ENCODE data around the gene ZNF385A.

ZNF385A gene

DNA sequence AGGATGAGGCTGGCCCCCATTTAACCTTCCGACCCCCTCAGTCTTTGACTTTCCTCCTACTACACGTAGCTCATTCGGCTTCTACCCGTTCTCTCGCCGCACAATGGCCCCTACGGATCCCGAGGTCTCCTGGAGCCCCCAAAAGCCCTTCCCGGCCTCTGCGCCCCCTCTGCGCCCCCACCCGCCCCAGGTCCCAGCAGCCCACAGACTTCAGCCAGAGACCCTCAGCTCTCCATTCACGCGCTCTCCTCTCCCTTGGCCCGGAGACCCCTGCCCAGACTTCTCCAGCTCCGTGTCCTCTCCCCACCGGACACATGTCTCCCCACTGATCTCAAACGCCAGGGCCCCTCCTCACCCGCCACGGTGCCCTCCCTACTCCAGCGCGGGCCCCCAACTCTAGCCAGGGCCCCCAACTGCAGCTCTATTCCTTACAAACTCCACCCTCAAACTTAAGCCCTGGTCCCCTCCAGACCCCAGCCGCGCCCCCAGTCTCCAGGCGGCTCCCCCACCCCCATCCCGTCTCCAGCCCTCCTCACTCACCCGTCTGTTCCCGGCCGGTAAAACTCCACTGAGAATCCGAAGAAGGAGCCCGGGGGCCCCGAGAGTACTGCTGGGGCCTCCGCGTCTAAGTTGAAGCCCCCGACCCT is 34.0 kb upstream of the ZNF385A start:
- TF ChIP-seq, protein P1, sequence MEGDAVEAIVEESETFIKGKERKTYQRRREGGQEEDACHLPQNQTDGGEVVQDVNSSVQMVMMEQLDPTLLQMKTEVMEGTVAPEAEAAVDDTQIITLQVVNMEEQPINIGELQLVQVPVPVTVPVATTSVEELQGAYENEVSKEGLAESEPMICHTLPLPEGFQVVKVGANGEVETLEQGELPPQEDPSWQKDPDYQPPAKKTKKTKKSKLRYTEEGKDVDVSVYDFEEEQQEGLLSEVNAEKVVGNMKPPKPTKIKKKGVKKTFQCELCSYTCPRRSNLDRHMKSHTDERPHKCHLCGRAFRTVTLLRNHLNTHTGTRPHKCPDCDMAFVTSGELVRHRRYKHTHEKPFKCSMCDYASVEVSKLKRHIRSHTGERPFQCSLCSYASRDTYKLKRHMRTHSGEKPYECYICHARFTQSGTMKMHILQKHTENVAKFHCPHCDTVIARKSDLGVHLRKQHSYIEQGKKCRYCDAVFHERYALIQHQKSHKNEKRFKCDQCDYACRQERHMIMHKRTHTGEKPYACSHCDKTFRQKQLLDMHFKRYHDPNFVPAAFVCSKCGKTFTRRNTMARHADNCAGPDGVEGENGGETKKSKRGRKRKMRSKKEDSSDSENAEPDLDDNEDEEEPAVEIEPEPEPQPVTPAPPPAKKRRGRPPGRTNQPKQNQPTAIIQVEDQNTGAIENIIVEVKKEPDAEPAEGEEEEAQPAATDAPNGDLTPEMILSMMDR (IDR thresholded peaks at IDR 0.05) = no peak
- Histone ChIP-seq H3K9me3 (no peaks in the 10 kb centered on the region), H3K27ac (peak overlapping the region; percentile 93 to 98), H3K27me3 (no peaks in the 10 kb centered on the region), H3K4me1 (peaks cover 0 to 74% (median 33%) of the 10 kb centered on the region in 4 donors), H3K4me3 (peak overlapping the region; percentile 83 to 88), H3K36me3 (peaks cover 17 to 41% (median 34%) of the 10 kb centered on the region in 3 donors)
- no peak for DNase-seq
- intact Hi-C loops (cut with DNase I; ENCODE audit: low total_unique reads) = no loop called here

DNA sequence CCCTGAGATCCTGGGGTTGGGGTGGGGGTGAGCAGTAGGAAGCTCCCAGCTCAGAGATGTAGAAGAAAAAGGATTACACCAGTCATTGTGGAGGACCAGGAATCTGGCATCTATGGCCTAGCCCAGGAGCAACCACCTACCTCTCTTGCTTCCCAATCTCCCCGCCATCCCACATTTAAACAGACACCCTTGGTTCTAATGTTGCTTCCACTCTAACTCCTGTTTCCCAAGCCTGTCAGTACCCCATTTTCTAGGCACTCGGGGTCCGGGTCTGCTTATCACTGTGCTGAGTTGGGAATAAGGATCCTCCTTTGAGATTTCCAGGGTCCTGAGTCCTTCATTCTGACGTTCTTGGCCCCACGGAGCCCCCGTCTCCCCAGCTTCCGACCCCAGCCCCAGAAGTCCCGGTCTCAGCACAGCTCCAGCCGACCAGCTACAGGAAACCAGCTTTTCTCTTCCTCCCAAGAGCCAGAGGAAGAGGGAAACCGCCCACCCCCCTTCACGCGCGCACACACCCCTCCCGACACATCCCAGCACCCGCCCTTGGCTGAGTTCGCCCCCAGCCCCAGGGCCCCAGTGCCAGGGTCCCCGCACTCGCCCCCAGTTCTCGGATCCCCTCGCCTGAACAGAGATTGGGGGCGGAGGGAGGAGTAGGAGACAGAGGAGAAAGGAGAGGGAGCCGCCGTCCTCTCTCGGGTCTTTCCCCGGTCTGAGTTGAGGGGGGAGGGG is 33.3 kb upstream of the ZNF385A start:
- TF ChIP-seq, protein P1 (IDR thresholded peaks at IDR 0.05) = no peak

DNA sequence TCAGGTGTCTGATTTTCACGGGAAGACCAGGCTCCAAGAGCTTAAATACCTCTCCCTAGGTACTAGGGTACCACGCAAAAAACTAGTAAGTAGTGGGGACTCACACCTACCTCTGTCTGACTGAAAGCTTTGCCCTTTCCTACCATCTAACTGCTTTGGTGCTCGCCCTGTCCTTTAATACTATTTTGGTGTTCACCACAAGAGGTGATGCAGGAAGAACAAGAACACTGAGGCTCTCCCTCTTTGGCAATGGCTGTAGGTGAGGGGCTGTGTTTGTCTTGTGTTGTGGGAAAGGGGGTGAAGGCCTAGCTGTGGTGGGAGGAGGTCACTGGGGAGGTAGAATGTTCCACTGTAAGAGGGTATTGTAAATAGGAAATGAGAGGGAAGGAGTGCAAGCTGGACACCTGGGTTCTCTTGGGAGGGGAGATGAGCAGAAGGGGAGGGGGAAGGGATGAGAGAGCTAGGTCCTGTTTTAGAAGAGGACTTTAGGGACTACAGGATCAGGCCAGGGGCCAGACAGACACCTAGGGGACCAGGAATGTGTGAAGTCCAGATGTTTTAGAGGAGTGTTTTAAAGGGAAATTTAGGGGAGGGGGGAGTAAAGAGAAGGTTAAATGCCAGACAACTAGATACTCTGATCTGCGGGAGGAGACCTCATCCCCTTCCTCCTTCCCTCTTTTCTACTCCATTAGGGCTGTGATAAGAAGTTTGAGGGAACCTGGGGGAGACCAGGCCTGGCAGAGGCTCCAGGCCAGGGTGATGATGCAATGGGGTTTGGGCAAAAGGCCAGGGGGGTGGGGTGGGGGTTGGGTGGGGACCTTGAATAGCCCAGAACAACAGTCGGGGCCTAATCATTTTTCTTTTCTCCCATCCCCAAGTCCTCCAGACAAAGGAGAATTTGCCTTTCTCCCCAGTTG is 32.4 kb upstream of the ZNF385A start:
- Histone ChIP-seq H3K4me3 (peak overlapping the region; percentile 83 to 88), H3K36me3 (peaks cover 25 to 57% (median 49%) of the 10 kb centered on the region in 3 donors), H3K27me3 (no peaks in the 10 kb centered on the region), H3K27ac (peak overlapping the region; percentile 93 to 98), H3K4me1 (peaks cover 0 to 74% (median 30%) of the 10 kb centered on the region in 4 donors), H3K9me3 (no peaks in the 10 kb centered on the region)
- DNase-seq = peak in 1 of 2 donors; percentile 73
- intact Hi-C loops (cut with DNase I; ENCODE audit: low total_unique reads) = no loop called here
- TF ChIP-seq, protein P1 (IDR thresholded peaks at IDR 0.05) = no peak

More for the DNA sequence above, 33.3 kb upstream of the ZNF385A start:
- Histone ChIP-seq H3K9me3 (no peaks in the 10 kb centered on the region), H3K4me3 (peak overlapping the region; percentile 83 to 88), H3K27ac (peak overlapping the region; percentile 93 to 98), H3K27me3 (no peaks in the 10 kb centered on the region), H3K36me3 (peaks cover 20 to 48% (median 41%) of the 10 kb centered on the region in 3 donors), H3K4me1 (peaks cover 0 to 74% (median 30%) of the 10 kb centered on the region in 4 donors)
- DNase-seq = peak in 1 of 2 donors; percentile 71
- intact Hi-C loops (cut with DNase I; ENCODE audit: low total_unique reads) = no loop called here

DNA sequence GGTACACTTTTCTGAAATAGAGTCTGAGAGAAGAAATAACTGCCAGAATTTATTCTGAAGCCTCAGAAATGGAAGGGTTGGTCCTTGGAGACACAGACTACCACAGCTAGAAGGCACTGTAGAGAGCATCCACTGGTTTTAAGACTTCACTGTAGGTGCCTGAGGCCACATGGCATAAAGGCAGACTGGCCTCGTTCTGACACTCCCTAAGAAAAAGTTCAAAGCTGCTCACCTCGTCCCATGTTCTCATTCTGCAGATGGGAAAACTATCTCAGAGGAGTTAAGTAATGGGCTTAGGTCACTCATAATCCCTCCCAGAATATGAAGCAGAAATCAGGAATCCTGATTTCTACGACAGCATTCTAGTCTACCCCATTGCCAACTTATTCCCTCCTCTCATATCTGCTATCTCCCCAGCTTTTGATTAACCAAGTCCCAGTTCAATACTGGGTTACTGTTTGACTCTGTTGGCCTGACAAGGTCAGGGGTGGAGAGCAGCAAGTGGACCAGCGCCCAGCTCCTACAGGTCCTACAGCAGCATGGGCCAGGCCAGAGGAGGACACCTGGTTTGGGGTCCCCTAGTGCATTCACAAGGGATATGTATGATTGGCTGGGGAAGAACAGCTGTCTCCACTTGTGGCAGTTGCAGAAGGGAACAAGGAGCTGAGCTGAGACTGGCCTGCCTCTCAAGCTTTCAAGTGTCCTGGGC is 30.8 kb upstream of the ZNF385A start:
- intact Hi-C loops (cut with DNase I; ENCODE audit: low total_unique reads) = no loop called here
- no peaks in the 10 kb centered on the region for H3K27me3 ChIP-seq
- H3K27ac ChIP-seq = peak overlapping the region; percentile 93 to 98
- no peaks in the 10 kb centered on the region for H3K9me3 ChIP-seq
- H3K36me3 ChIP-seq = peaks cover 39 to 73% (median 65%) of the 10 kb centered on the region in 3 donors
- H3K4me3 ChIP-seq = peak overlapping the region; percentile 83 to 88
- peaks cover 0 to 74% (median 37%) of the 10 kb centered on the region in 4 donors for H3K4me1 ChIP-seq
- TF ChIP-seq, protein P1 (IDR thresholded peaks at IDR 0.05) = no peak
- peak in 1 of 2 donors; percentile 5 for DNase-seq
